ENCODE measurements around the gene DAB2. TPM values are rescaled to one million over a fixed set of nuclear protein-coding genes. Genes with fewer than 3 reads are reported as not detected.

The DAB2 gene
- total RNA-seq, 1 experiment from 2014 or later: 135 TPM

DNA sequence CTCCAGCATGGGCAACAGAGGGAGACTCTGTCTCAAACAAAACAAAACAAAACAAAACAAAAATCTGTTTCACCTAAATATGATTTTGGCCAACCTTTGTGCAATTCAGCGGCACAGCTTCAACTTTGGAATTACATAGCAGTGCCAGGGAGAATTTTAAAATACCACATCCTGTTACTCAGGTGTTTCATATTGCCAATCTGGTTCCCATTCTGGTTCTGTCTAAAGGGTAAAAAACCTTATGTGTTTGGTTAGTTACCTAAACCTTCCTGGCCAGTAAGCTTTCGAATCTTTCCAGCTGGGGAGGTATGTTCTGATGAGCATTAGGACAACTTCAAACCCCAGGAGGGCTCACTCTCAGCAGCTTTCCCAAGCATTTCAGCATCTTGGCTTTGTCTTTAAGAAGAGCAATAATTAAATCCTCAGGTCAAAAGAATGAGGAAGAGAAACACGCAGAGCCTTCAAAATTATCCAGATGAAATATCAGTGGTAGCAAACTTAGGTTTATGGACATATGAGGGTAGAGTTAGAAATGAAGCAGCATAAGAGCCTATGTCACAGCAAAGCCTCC lies 2.7 kb downstream of the DAB2 start:
- no peak for DNase-seq
- Mint-ChIP-seq H3K9me3 (ENCODE audit: unreplicated experiment) (no peaks in the 10 kb centered on the region), H3K36me3 (ENCODE audit: insufficient read depth, unreplicated experiment) (peaks cover 53% of the 10 kb centered on the region), H3K4me1 (ENCODE audit: low read depth, unreplicated experiment) (peaks cover 38% of the 10 kb centered on the region), H3K27ac (ENCODE audit: unreplicated experiment) (peak overlapping the region; percentile 89), H3K27me3 (ENCODE audit: insufficient read depth, unreplicated experiment) (no peaks in the 10 kb centered on the region), H3K4me3 (ENCODE audit: unreplicated experiment) (peak overlapping the region; percentile 71)
- Histone ChIP-seq H3K27me3 (replicated peaks; ENCODE audit: control insufficient read depth, insufficient read depth, low read length) (no peaks in the 10 kb centered on the region), H3K9me3 (no peaks in the 10 kb centered on the region), H3K4me3 (ENCODE audit: low read depth, low read length) (no peak overlapping the region), H3K36me3 (ENCODE audit: control insufficient read depth, insufficient read depth, low read length) (no peaks in the 10 kb centered on the region), H3K4me1 (peaks cover 67% of the 10 kb centered on the region)
- intact Hi-C loops (cut with micrococcal nuclease; ENCODE audit: unreplicated experiment): loop anchor here (5.0 kb wide), 1 partner anchor 105 kb away; no protein-coding TSS in a partner anchor
- POLR2A ChIA-PET: no interaction called here
- BruUV-seq (replicated peaks): no TSS peak
- CTCF ChIA-PET: no interaction called here
- no peak for TF ChIP-seq CTCF (IDR thresholded peaks at IDR 0.05; ENCODE audit: insufficient read depth in 1 of 2, low read depth in 1 of 2, low read length in 1 of 2, severe bottlenecking in 1 of 2, unreplicated experiment in 1 of 2)

DNA sequence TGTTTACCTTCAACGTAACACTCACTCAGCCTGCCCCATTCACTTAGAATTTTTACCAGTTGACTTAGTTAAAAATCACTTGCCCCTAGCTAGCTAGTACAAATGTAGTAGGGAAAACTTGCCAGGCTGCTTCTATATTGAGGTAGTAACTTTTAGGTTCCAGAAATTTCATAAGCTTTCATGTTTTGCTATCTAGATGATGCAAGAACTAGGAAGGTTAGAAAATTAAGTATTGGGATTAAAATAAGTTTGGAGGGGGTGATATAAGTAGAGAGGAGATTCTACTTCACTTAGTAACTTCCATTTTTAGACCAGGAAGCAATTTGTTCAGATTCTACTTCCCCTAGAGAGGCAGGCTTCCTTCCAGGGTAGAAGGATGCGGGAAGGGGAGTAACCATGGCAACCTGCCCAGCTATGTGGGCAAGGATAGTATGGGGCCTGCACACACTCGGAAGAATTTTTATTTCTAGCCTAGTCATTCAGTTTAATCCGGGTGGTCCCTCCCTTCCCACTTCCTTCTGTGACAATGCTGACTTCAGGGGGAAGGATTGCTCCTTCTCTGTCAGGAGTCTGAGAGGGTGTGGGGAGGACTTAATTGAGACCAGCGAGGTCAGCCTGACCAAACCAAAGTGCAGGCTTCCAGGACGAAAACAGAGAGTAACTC lies 4.2 kb downstream of the DAB2 start:
- H3K27me3 ChIP-seq (replicated peaks; ENCODE audit: control insufficient read depth, insufficient read depth, low read length): no peaks in the 10 kb centered on the region
- H3K4me3 ChIP-seq (ENCODE audit: low read depth, low read length): no peak overlapping the region
- ChIA-PET CTCF (no interaction called here), POLR2A (interaction anchor here (0.5 to 2.1 kb wide), 3 partner anchors 20 to 186 kb away, joined by 3 to 11 read pairs (median 10); no protein-coding TSS in a partner anchor)
- peak overlapping the region; percentile 89 for H3K27ac Mint-ChIP-seq (ENCODE audit: unreplicated experiment)
- peaks cover 43% of the 10 kb centered on the region for H3K4me1 Mint-ChIP-seq (ENCODE audit: low read depth, unreplicated experiment)
- peaks cover 52% of the 10 kb centered on the region for H3K4me1 ChIP-seq
- H3K9me3 ChIP-seq: no peaks in the 10 kb centered on the region
- BruUV-seq (replicated peaks): no TSS peak
- no peaks in the 10 kb centered on the region for H3K27me3 Mint-ChIP-seq (ENCODE audit: insufficient read depth, unreplicated experiment)
- DNase-seq: no peak
- H3K36me3 Mint-ChIP-seq (ENCODE audit: insufficient read depth, unreplicated experiment): peaks cover 66% of the 10 kb centered on the region
- intact Hi-C loops (cut with micrococcal nuclease; ENCODE audit: unreplicated experiment): loop anchor here (5.0 kb wide), 1 partner anchor 107 kb away; no protein-coding TSS in a partner anchor
- no peak for TF ChIP-seq CTCF (IDR thresholded peaks at IDR 0.05; ENCODE audit: insufficient read depth in 1 of 2, low read depth in 1 of 2, low read length in 1 of 2, severe bottlenecking in 1 of 2, unreplicated experiment in 1 of 2)
- no peaks in the 10 kb centered on the region for H3K9me3 Mint-ChIP-seq (ENCODE audit: unreplicated experiment)
- H3K36me3 ChIP-seq (ENCODE audit: control insufficient read depth, insufficient read depth, low read length): no peaks in the 10 kb centered on the region
- H3K4me3 Mint-ChIP-seq (ENCODE audit: unreplicated experiment): peak overlapping the region; percentile 41

GRCh38 chr5:39419796-39420195 lies 5.0 kb downstream of the DAB2 start:
- no peak for DNase-seq
- no peaks in the 10 kb centered on the region for H3K27me3 Mint-ChIP-seq (ENCODE audit: insufficient read depth, unreplicated experiment)
- Histone ChIP-seq H3K4me3 (ENCODE audit: low read depth, low read length) (no peak overlapping the region), H3K27me3 (replicated peaks; ENCODE audit: control insufficient read depth, insufficient read depth, low read length) (no peaks in the 10 kb centered on the region), H3K9me3 (no peaks in the 10 kb centered on the region), H3K4me1 (peaks cover 52% of the 10 kb centered on the region), H3K36me3 (ENCODE audit: control insufficient read depth, insufficient read depth, low read length) (no peaks in the 10 kb centered on the region)
- H3K4me1 Mint-ChIP-seq (ENCODE audit: low read depth, unreplicated experiment): peaks cover 43% of the 10 kb centered on the region
- H3K36me3 Mint-ChIP-seq (ENCODE audit: insufficient read depth, unreplicated experiment): peaks cover 63% of the 10 kb centered on the region
- intact Hi-C loops (cut with micrococcal nuclease; ENCODE audit: unreplicated experiment): loop anchor here (5.0 kb wide), 1 partner anchor 108 kb away; no protein-coding TSS in a partner anchor
- H3K4me3 Mint-ChIP-seq (ENCODE audit: unreplicated experiment): no peak overlapping the region
- BruUV-seq (replicated peaks): no TSS peak
- no peak for TF ChIP-seq CTCF (IDR thresholded peaks at IDR 0.05; ENCODE audit: insufficient read depth in 1 of 2, low read depth in 1 of 2, low read length in 1 of 2, severe bottlenecking in 1 of 2, unreplicated experiment in 1 of 2)
- ChIA-PET CTCF (no interaction called here), POLR2A (interaction anchor here (0.6 to 2.1 kb wide), 2 partner anchors 19 to 187 kb away, joined by 3 to 11 read pairs; no protein-coding TSS in a partner anchor)
- no peaks in the 10 kb centered on the region for H3K9me3 Mint-ChIP-seq (ENCODE audit: unreplicated experiment)
- no peak overlapping the region for H3K27ac Mint-ChIP-seq (ENCODE audit: unreplicated experiment)
